Retinal pigment epithelial cell (primary cell): ENCODE data around the gene PHYKPL.

Experiments
- DNase-seq: peaks from one replicate; pipeline ENCODE4 v3.0.0-alpha.2; 2010; ENCODE audit warnings: low read depth
- H3K4me3 ChIP-seq: 2 replicates; pipeline ENCODE4 v1.5.1; 2011; ENCODE audit warnings: mild to moderate bottlenecking, low read length, control low read depth, moderate library complexity
- CTCF ChIP-seq: conservative IDR thresholded peaks from 2 replicates; pipeline ENCODE4 v1.5.1; 2011; ENCODE audit warnings: low read depth, low read length, control low read depth, inconsistent platforms

PHYKPL gene

GRCh38 chr5:178196281-178196812, 36.3 kb downstream of the PHYKPL start:
- no peak for DNase-seq
- no peak for TF ChIP-seq CTCF
- no peak overlapping the region for H3K4me3 ChIP-seq

- H3K4me3 ChIP-seq, result no peak overlapping the region
These were observed 38.6 kb downstream of the PHYKPL start for GRCh38 chr5:178194026-178194425.

GRCh38 chr5:178193251-178193809, 39.3 kb downstream of the PHYKPL start:
- no peak overlapping the region for H3K4me3 ChIP-seq
- DNase-seq, result no peak
- no peak for TF ChIP-seq CTCF

More at GRCh38 chr5:178194026-178194425, 38.6 kb downstream of the PHYKPL start:
- TF ChIP-seq CTCF, result no peak
- no peak for DNase-seq

- no peak for DNase-seq
- H3K4me3 ChIP-seq, result no peak overlapping the region
- no peak for TF ChIP-seq CTCF
These were observed 39.8 kb downstream of the PHYKPL start for GRCh38 chr5:178192787-178193186.

- no peak for DNase-seq
- no peak overlapping the region for H3K4me3 ChIP-seq
- TF ChIP-seq CTCF, result no peak
These were observed 40.4 kb downstream of the PHYKPL start for GRCh38 chr5:178192244-178192643.

GRCh38 chr5:178191661-178192060, 40.9 kb downstream of the PHYKPL start:
- H3K4me3 ChIP-seq, result no peak overlapping the region
- TF ChIP-seq CTCF, result no peak
- DNase-seq, result no peak

- TF ChIP-seq CTCF, result no peak
- no peak for DNase-seq
- no peak overlapping the region for H3K4me3 ChIP-seq
These were observed 43.2 kb downstream of the PHYKPL start for GRCh38 chr5:178189433-178189832.
